ENCODE data around the gene SLC35E2B. TPM values are rescaled to one million over a fixed set of nuclear protein-coding genes. Genes with fewer than 3 reads are reported as not detected.
"Not testable (repeated sequence)": the region's sequence is repeated elsewhere in the genome, so short reads cannot be mapped to it uniquely, and the experiment has no call there.

The SLC35E2B gene
- total and polyA plus RNA-seq, 2 of the 8 experiments (the other 6 are each of a cell fraction or from before 2014, with no cell fraction given), result 25.9 to 46.7 TPM

DNA sequence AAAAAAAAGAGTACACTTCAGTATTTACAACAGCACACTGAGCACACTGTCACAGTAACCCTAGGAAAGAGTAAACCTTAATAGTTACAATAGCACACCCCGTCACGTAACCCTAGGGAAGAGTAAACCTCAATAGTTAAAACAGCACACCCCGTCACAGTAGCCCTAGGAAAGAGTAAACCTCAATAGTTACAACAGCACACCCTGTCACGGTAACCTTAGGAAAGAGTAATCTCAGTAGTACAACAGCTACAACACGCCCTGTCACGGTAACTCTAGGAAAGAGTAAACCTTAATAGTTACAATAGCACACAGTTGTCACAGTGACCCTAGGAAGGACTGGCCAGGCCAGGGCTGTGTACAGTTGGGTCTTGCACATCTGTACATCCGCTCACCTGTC, 28.6 kb upstream of the SLC35E2B start (continued):
- TF ChIP-seq SRF (IDR thresholded peaks at IDR 0.05; ENCODE audit: low read depth, low read length), result no peak

DNA sequence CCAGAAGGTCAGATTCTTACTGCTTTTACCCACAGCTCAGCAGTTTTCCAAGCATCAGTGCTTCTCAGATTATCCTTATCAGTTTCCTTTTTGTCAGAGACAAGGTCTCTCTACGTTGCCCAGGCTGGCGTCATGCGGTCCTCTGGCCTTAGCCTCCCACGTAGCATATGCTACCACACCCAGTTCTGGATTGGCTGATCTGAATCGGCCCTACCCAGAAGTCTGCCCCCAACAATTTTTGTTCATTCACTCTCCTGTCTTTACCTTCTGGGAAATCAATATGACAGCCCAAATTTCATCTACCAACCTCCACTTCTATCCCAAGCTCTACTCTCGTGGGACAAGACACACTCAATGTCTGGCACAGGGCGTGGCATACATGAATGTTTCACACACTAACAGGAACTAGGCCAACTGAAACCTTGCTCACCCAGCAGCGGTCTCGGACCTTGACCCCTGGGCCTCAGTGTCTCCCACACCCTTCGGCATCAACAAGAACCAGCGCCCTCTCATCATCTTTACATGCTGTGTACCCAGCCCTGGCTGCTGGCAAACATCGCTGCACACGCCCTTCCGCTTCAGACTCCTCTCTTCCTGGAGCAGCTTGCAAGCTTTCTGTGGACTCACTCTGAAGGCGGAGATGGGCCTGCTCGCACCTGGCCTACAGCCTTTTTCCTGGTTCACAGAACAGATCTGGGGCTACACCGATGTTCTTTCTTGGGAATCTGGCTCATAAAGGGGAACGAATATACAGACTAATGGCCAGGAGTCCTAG, 22.7 kb upstream of the SLC35E2B start:
- H2BK20ac ChIP-seq (ENCODE audit: low read length); CTCF ChIA-PET (ENCODE audit: partially characterized antibody); H3K56ac ChIP-seq (replicated peaks; ENCODE audit: insufficient read length, low read depth, low read length); H2BK5ac ChIP-seq (ENCODE audit: low read depth, low read length); H3K79me1 ChIP-seq (ENCODE audit: low read depth, low read length); H4K8ac ChIP-seq (ENCODE audit: extremely low read depth, insufficient read depth, low read length); H2BK12ac ChIP-seq (ENCODE audit: low read depth, low read length); H4K20me1 ChIP-seq (replicated peaks in 1 of 2; ENCODE audit: control insufficient read depth in 1 of 2, insufficient read depth in 2 of 2, low read length in 2 of 2); H3K4me3 ChIP-seq (ENCODE audit: extremely low read depth in 1 of 4, insufficient read depth in 2 of 4, low read depth in 3 of 4, low read length in 4 of 4); H3K4me2 ChIP-seq (ENCODE audit: insufficient read depth in 1 of 2, low read depth in 2 of 2, low read length in 2 of 2); H3K23me2 ChIP-seq (ENCODE audit: low read depth, low read length); H2BK15ac ChIP-seq (ENCODE audit: low read length); H3K9ac ChIP-seq (replicated peaks in 1 of 4; ENCODE audit: extremely low read depth in 1 of 4, low read depth in 3 of 4, low read length in 3 of 4); H3K23ac ChIP-seq (ENCODE audit: insufficient read length); DNase-seq (ENCODE audit: low read depth in 1 of 2, low spot score in 2 of 2); H2BK120ac ChIP-seq (replicated peaks; ENCODE audit: low read depth, low read length); H3K79me2 ChIP-seq (ENCODE audit: control insufficient read depth in 1 of 2, insufficient read depth in 2 of 2, low read length in 2 of 2); H3K4ac ChIP-seq (replicated peaks; ENCODE audit: insufficient read length, low read depth, low read length); H3K27me3 ChIP-seq (replicated peaks in 1 of 4; ENCODE audit: control insufficient read depth in 3 of 4, extremely low read depth in 1 of 4, insufficient read depth in 3 of 4, low read length in 3 of 4); H3K4me1 ChIP-seq (replicated peaks in 1 of 4; ENCODE audit: control insufficient read depth in 3 of 4, insufficient read depth in 4 of 4, low read length in 3 of 4); H3K14ac ChIP-seq (ENCODE audit: insufficient read length); H2AFZ ChIP-seq (ENCODE audit: low read length); H4K5ac ChIP-seq (ENCODE audit: insufficient read length, low read depth, low read length); H3K18ac ChIP-seq (ENCODE audit: extremely low read depth, low read length); H3K27ac ChIP-seq (ENCODE audit: low read depth, low read length); H4K91ac ChIP-seq (replicated peaks; ENCODE audit: insufficient read length, low read length); FAIRE-seq; H3K9me3 ChIP-seq (ENCODE audit: insufficient read depth in 2 of 2, low read depth in 1 of 2, low read length in 1 of 2); H2AK5ac ChIP-seq (ENCODE audit: low read depth, low read length); POLR2A ChIA-PET (ENCODE audit: partially characterized antibody): not testable (repeated sequence)
- H3K36me3 ChIP-seq (ENCODE audit: control insufficient read depth in 2 of 4, insufficient read depth in 4 of 4, low read length in 3 of 4), result peaks cover 2 to 22% (median 9%) of the 10 kb centered on the region in 4 experiments; a peak in 7 of 8 replicates
- 80% methylated on average over 9 of the region's 18 CpGs; no CpG with 5 or more reads in 1 of the 2 experiments for WGBS, 2 experiments (ENCODE audit: extremely low coverage in 1 of 2, insufficient coverage in 1 of 2, insufficient read length in 1 of 2, insufficient replicate concordance in 2 of 2, low coverage in 1 of 2, low lambda C conversion rate in 2 of 2, missing lambda C conversion rate in 1 of 2)

All from H1 (cell line).